ENCODE measurements around the gene NFATC1. TPM values are rescaled to one million over a fixed set of nuclear protein-coding genes. Genes with fewer than 3 reads are reported as not detected.
A peak's percentile ranks its signal among the peaks of the same experiment; 100 is the strongest.

The NFATC1 gene
- total RNA-seq, 3 donors from 2014 or later (not counting 1 experiment from before 2014, with no cell fraction given) = 35.8 to 47.4 (median 37.1) TPM

- Mint-ChIP-seq H3K27me3 (ENCODE audit: low read depth in 2 of 2) (no peaks in the 10 kb centered on the region), H3K36me3 (no peaks in the 10 kb centered on the region), H3K4me1 (peaks cover 0 to 7% of the 10 kb centered on the region in 2 donors), H3K4me3 (no peak overlapping the region), H3K9me3 (no peaks in the 10 kb centered on the region), H3K27ac (no peak overlapping the region)
- H3K36me3 ChIP-seq (ENCODE audit: control insufficient read depth, insufficient read depth, low read length) = peaks cover 20% of the 10 kb centered on the region
- ATAC-seq (no peak), DNase-seq (no peak)
- TF ChIP-seq, protein P1, sequence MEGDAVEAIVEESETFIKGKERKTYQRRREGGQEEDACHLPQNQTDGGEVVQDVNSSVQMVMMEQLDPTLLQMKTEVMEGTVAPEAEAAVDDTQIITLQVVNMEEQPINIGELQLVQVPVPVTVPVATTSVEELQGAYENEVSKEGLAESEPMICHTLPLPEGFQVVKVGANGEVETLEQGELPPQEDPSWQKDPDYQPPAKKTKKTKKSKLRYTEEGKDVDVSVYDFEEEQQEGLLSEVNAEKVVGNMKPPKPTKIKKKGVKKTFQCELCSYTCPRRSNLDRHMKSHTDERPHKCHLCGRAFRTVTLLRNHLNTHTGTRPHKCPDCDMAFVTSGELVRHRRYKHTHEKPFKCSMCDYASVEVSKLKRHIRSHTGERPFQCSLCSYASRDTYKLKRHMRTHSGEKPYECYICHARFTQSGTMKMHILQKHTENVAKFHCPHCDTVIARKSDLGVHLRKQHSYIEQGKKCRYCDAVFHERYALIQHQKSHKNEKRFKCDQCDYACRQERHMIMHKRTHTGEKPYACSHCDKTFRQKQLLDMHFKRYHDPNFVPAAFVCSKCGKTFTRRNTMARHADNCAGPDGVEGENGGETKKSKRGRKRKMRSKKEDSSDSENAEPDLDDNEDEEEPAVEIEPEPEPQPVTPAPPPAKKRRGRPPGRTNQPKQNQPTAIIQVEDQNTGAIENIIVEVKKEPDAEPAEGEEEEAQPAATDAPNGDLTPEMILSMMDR (IDR thresholded peaks at IDR 0.05) = no peak
- 96% methylated on average over 69 of the region's 69 CpGs for WGBS (ENCODE audit: insufficient coverage)
- no peak overlapping the region for H3K4me3 ChIP-seq (ENCODE audit: low read length)
- no peak overlapping the region for H3K27ac ChIP-seq (ENCODE audit: low read length)
- H3K4me1 ChIP-seq (ENCODE audit: control insufficient read depth, insufficient read depth, low read length) = no peaks in the 10 kb centered on the region
- no peaks in the 10 kb centered on the region for H3K9me3 ChIP-seq (ENCODE audit: control insufficient read depth, insufficient read depth, low read length)
- intact Hi-C loops (cut with micrococcal nuclease) = no loop called here
- no peaks in the 10 kb centered on the region for H3K27me3 ChIP-seq (ENCODE audit: control insufficient read depth, insufficient read depth, low read length)
These were observed 90.8 kb downstream of the NFATC1 start for GRCh38 chr18:79486356-79487182.

GRCh38 chr18:79487183-79487800 lies 91.6 kb downstream of the NFATC1 start:
- H3K27ac ChIP-seq (ENCODE audit: low read length) = no peak overlapping the region
- no peaks in the 10 kb centered on the region for H3K9me3 ChIP-seq (ENCODE audit: control insufficient read depth, insufficient read depth, low read length)
- peaks cover 4% of the 10 kb centered on the region for H3K4me1 ChIP-seq (ENCODE audit: control insufficient read depth, insufficient read depth, low read length)
- Mint-ChIP-seq H3K4me3 (no peak overlapping the region), H3K4me1 (peaks cover 0 to 7% of the 10 kb centered on the region in 2 donors), H3K27ac (peak overlapping the region in 1 of 2 donors; percentile 57), H3K36me3 (no peaks in the 10 kb centered on the region), H3K9me3 (no peaks in the 10 kb centered on the region), H3K27me3 (ENCODE audit: low read depth in 2 of 2) (no peaks in the 10 kb centered on the region)
- H3K4me3 ChIP-seq (ENCODE audit: low read length) = no peak overlapping the region
- TF ChIP-seq, protein P1 (IDR thresholded peaks at IDR 0.05) = no peak
- no peaks in the 10 kb centered on the region for H3K27me3 ChIP-seq (ENCODE audit: control insufficient read depth, insufficient read depth, low read length)
- DNase-seq = no peak
- H3K36me3 ChIP-seq (ENCODE audit: control insufficient read depth, insufficient read depth, low read length) = peaks cover 20% of the 10 kb centered on the region
- ATAC-seq = no peak
- intact Hi-C loops (cut with micrococcal nuclease) = no loop called here
- WGBS (ENCODE audit: insufficient coverage) = 94% methylated on average over 42 of the region's 42 CpGs

DNA sequence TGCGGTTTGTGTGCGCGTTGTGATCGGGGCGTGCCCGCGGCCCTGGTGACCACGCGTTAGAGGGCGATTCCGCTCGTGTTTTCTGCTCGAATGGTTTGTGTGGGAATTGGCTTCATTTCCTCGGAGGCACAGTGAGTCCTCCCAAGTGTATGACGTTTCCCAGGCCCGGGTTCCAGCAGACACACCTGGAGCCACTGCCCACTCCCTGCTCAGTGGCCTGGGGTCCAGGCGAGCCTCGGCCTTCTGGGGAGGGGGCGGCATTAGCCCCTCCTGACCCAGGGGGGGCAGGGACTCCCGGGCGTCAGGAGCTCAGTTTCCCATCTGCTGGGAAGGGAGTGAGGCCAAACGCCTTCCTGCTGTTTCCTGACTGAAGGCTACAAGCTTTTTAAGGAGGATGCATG lies 92.1 kb downstream of the NFATC1 start:
- TF ChIP-seq, protein P1 (IDR thresholded peaks at IDR 0.05) = no peak
- peaks cover 20% of the 10 kb centered on the region for H3K36me3 ChIP-seq (ENCODE audit: control insufficient read depth, insufficient read depth, low read length)
- Mint-ChIP-seq H3K9me3 (no peaks in the 10 kb centered on the region), H3K4me1 (peaks cover 0 to 7% of the 10 kb centered on the region in 2 donors), H3K27ac (no peak overlapping the region), H3K36me3 (no peaks in the 10 kb centered on the region), H3K27me3 (ENCODE audit: low read depth in 2 of 2) (no peaks in the 10 kb centered on the region), H3K4me3 (no peak overlapping the region)
- no peak overlapping the region for H3K4me3 ChIP-seq (ENCODE audit: low read length)
- DNase-seq = no peak
- WGBS (ENCODE audit: insufficient coverage) = 94% methylated on average over 22 of the region's 22 CpGs
- ATAC-seq = no peak
- H3K9me3 ChIP-seq (ENCODE audit: control insufficient read depth, insufficient read depth, low read length) = no peaks in the 10 kb centered on the region
- peaks cover 4% of the 10 kb centered on the region for H3K4me1 ChIP-seq (ENCODE audit: control insufficient read depth, insufficient read depth, low read length)
- no peaks in the 10 kb centered on the region for H3K27me3 ChIP-seq (ENCODE audit: control insufficient read depth, insufficient read depth, low read length)
- intact Hi-C loops (cut with micrococcal nuclease) = no loop called here
- no peak overlapping the region for H3K27ac ChIP-seq (ENCODE audit: low read length)
